ENCODE data around the gene LIPN. TPM values are rescaled to one million over a fixed set of nuclear protein-coding genes. Genes with fewer than 3 reads are reported as not detected.
A peak's percentile ranks its signal among the peaks of the same experiment; 100 is the strongest.

Gene LIPN
- total and polyA plus RNA-seq, 2 experiments from 2014 or later = not detected

GRCh38 chr10:88754287-88754686 is 5.5 kb upstream of the LIPN start:
- Histone ChIP-seq H3K4me2 (ENCODE audit: unreplicated experiment) (peak overlapping the region; percentile 16), H3K9ac (no peak overlapping the region), H3K36me3 (ENCODE audit: low read depth) (no peaks in the 10 kb centered on the region), H3K4me1 (ENCODE audit: insufficient read depth) (peaks cover 12% of the 10 kb centered on the region; the same call in 1 of the 2 replicates), H3K79me2 (ENCODE audit: insufficient read depth) (no peaks in the 10 kb centered on the region), H3K9me3 (ENCODE audit: low read depth) (no peaks in the 10 kb centered on the region), H3K4me3 (no peak overlapping the region), H4K20me1 (ENCODE audit: insufficient read depth) (no peaks in the 10 kb centered on the region), H3F3A (ENCODE audit: insufficient read depth) (peaks cover 4% of the 10 kb centered on the region; the same call in 1 of the 2 replicates), H3K9me2 (ENCODE audit: insufficient read depth) (no peaks in the 10 kb centered on the region), H2AFZ (no peak overlapping the region), H3K27me3 (replicated peaks; ENCODE audit: insufficient read depth) (no peaks in the 10 kb centered on the region), H3K27ac (no peak overlapping the region)
- TF ChIP-seq EZH2 (IDR thresholded peaks at IDR 0.05; ENCODE audit: insufficient read depth, poor library complexity, severe bottlenecking) = no peak
- TF ChIP-seq EZH2phosphoT487 (IDR thresholded peaks at IDR 0.05; ENCODE audit: insufficient read depth, low read depth) = no peak
- in situ Hi-C loops (cut with MboI) = no loop called here
- DNase-seq = peak; percentile 77

GRCh38 chr10:88755753-88756152 is 4.1 kb upstream of the LIPN start:
- no peaks in the 10 kb centered on the region for H3K27me3 ChIP-seq (replicated peaks; ENCODE audit: insufficient read depth)
- H3K79me2 ChIP-seq (ENCODE audit: insufficient read depth) = no peaks in the 10 kb centered on the region
- H2AFZ ChIP-seq = no peak overlapping the region
- no peaks in the 10 kb centered on the region for H4K20me1 ChIP-seq (ENCODE audit: insufficient read depth)
- no peaks in the 10 kb centered on the region for H3K9me2 ChIP-seq (ENCODE audit: insufficient read depth)
- no peaks in the 10 kb centered on the region for H3K36me3 ChIP-seq (ENCODE audit: low read depth)
- TF ChIP-seq EZH2 (IDR thresholded peaks at IDR 0.05; ENCODE audit: insufficient read depth, poor library complexity, severe bottlenecking) (no peak), EZH2phosphoT487 (IDR thresholded peaks at IDR 0.05; ENCODE audit: insufficient read depth, low read depth) (no peak)
- no peaks in the 10 kb centered on the region for H3K9me3 ChIP-seq (ENCODE audit: low read depth)
- H3K27ac ChIP-seq = no peak overlapping the region
- peaks cover 4% of the 10 kb centered on the region; the same call in 1 of the 2 replicates for H3F3A ChIP-seq (ENCODE audit: insufficient read depth)
- no peak overlapping the region for H3K4me2 ChIP-seq (ENCODE audit: unreplicated experiment)
- H3K4me3 ChIP-seq = no peak overlapping the region
- DNase-seq = no peak
- no peak overlapping the region for H3K9ac ChIP-seq
- WGBS, 2 experiments (ENCODE audit: low coverage in 1 of 2, low lambda C conversion rate in 2 of 2, missing lambda C conversion rate in 2 of 2) = 91 to 94% methylated on average over 3 of the region's 3 CpGs
- H3K4me1 ChIP-seq (ENCODE audit: insufficient read depth) = peaks cover 12% of the 10 kb centered on the region; the same call in 1 of the 2 replicates
- in situ Hi-C loops (cut with MboI) = no loop called here

GRCh38 chr10:88756660-88757059 is 3.2 kb upstream of the LIPN start:
- H3K4me3 ChIP-seq = no peak overlapping the region
- no peaks in the 10 kb centered on the region for H4K20me1 ChIP-seq (ENCODE audit: insufficient read depth)
- TF ChIP-seq EZH2 (IDR thresholded peaks at IDR 0.05; ENCODE audit: insufficient read depth, poor library complexity, severe bottlenecking) = no peak
- TF ChIP-seq EZH2phosphoT487 (IDR thresholded peaks at IDR 0.05; ENCODE audit: insufficient read depth, low read depth) = no peak
- no peak overlapping the region for H3K27ac ChIP-seq
- no peaks in the 10 kb centered on the region for H3K27me3 ChIP-seq (replicated peaks; ENCODE audit: insufficient read depth)
- H3K9me3 ChIP-seq (ENCODE audit: low read depth) = no peaks in the 10 kb centered on the region
- H3K79me2 ChIP-seq (ENCODE audit: insufficient read depth) = no peaks in the 10 kb centered on the region
- no peak for DNase-seq
- no peaks in the 10 kb centered on the region for H3K36me3 ChIP-seq (ENCODE audit: low read depth)
- H3K4me2 ChIP-seq (ENCODE audit: unreplicated experiment) = no peak overlapping the region
- 0% methylated on average over 1 of the region's 1 CpG for WGBS, 2 experiments (ENCODE audit: low coverage in 1 of 2, low lambda C conversion rate in 2 of 2, missing lambda C conversion rate in 2 of 2)
- no peak overlapping the region for H3K9ac ChIP-seq
- no peaks in the 10 kb centered on the region for H3K9me2 ChIP-seq (ENCODE audit: insufficient read depth)
- H3F3A ChIP-seq (ENCODE audit: insufficient read depth) = peaks cover 4% of the 10 kb centered on the region; the same call in 1 of the 2 replicates
- in situ Hi-C loops (cut with MboI) = no loop called here
- H2AFZ ChIP-seq = no peak overlapping the region
- H3K4me1 ChIP-seq (ENCODE audit: insufficient read depth) = peaks cover 12% of the 10 kb centered on the region; the same call in 1 of the 2 replicates

- no peak overlapping the region for H2AFZ ChIP-seq
- no peaks in the 10 kb centered on the region for H3K9me3 ChIP-seq (ENCODE audit: low read depth)
- no peak overlapping the region for H3K4me2 ChIP-seq (ENCODE audit: unreplicated experiment)
- in situ Hi-C loops (cut with MboI) = no loop called here
- 50 to 67% methylated on average over 1 of the region's 1 CpG for WGBS, 2 experiments (ENCODE audit: low coverage in 1 of 2, low lambda C conversion rate in 2 of 2, missing lambda C conversion rate in 2 of 2)
- TF ChIP-seq EZH2 (IDR thresholded peaks at IDR 0.05; ENCODE audit: insufficient read depth, poor library complexity, severe bottlenecking) (no peak), EZH2phosphoT487 (IDR thresholded peaks at IDR 0.05; ENCODE audit: insufficient read depth, low read depth) (no peak)
- no peaks in the 10 kb centered on the region; the same call in 1 of the 2 replicates for H3K4me1 ChIP-seq (ENCODE audit: insufficient read depth)
- H3K27ac ChIP-seq = no peak overlapping the region
- H3F3A ChIP-seq (ENCODE audit: insufficient read depth) = no peaks in the 10 kb centered on the region
- H3K9ac ChIP-seq = no peak overlapping the region
- H3K79me2 ChIP-seq (ENCODE audit: insufficient read depth) = no peaks in the 10 kb centered on the region
- H4K20me1 ChIP-seq (ENCODE audit: insufficient read depth) = no peaks in the 10 kb centered on the region
- H3K4me3 ChIP-seq = no peak overlapping the region
- no peak for DNase-seq
- no peaks in the 10 kb centered on the region for H3K27me3 ChIP-seq (replicated peaks; ENCODE audit: insufficient read depth)
- H3K36me3 ChIP-seq (ENCODE audit: low read depth) = no peaks in the 10 kb centered on the region
- no peaks in the 10 kb centered on the region for H3K9me2 ChIP-seq (ENCODE audit: insufficient read depth)
Observed at GRCh38 chr10:88762906-88763305, 3.1 kb downstream of the LIPN start.

- Histone ChIP-seq H3K27ac (no peak overlapping the region), H3K4me2 (ENCODE audit: unreplicated experiment) (no peak overlapping the region), H3K4me3 (no peak overlapping the region), H3K79me2 (ENCODE audit: insufficient read depth) (no peaks in the 10 kb centered on the region), H3K9me3 (ENCODE audit: low read depth) (no peaks in the 10 kb centered on the region), H3K27me3 (replicated peaks; ENCODE audit: insufficient read depth) (no peaks in the 10 kb centered on the region), H3K9me2 (ENCODE audit: insufficient read depth) (no peaks in the 10 kb centered on the region), H2AFZ (no peak overlapping the region), H3K9ac (no peak overlapping the region), H3K36me3 (ENCODE audit: low read depth) (no peaks in the 10 kb centered on the region), H3K4me1 (ENCODE audit: insufficient read depth) (no peaks in the 10 kb centered on the region; the same call in 1 of the 2 replicates), H3F3A (ENCODE audit: insufficient read depth) (no peaks in the 10 kb centered on the region), H4K20me1 (ENCODE audit: insufficient read depth) (no peaks in the 10 kb centered on the region)
- WGBS, 2 experiments (ENCODE audit: low coverage in 1 of 2, low lambda C conversion rate in 2 of 2, missing lambda C conversion rate in 2 of 2) = 41 to 48% methylated on average over 1 of the region's 1 CpG
- in situ Hi-C loops (cut with MboI) = no loop called here
- TF ChIP-seq EZH2 (IDR thresholded peaks at IDR 0.05; ENCODE audit: insufficient read depth, poor library complexity, severe bottlenecking) = no peak
- TF ChIP-seq EZH2phosphoT487 (IDR thresholded peaks at IDR 0.05; ENCODE audit: insufficient read depth, low read depth) = no peak
- DNase-seq = no peak
Observed at GRCh38 chr10:88763441-88763840, 3.6 kb downstream of the LIPN start.
